NCI-H82 treated with DMSO at 0.1 percent for 48 hours (cell line): Measurements from ENCODE around the gene ENOX1.

ENCODE experiments used
- DNase-seq: peaks from one replicate; lab custom pipeline; 2025; ENCODE audit not compliant: unreplicated experiment; lab: John Stamatoyannopoulos, UW

The ENOX1 gene

GRCh38 chr13:43492311-43492710, 294.5 kb downstream of the ENOX1 start:
- no peak for DNase-seq

- peak; percentile 12 for DNase-seq
Measured at GRCh38 chr13:43489233-43489632, 297.5 kb downstream of the ENOX1 start.

DNA sequence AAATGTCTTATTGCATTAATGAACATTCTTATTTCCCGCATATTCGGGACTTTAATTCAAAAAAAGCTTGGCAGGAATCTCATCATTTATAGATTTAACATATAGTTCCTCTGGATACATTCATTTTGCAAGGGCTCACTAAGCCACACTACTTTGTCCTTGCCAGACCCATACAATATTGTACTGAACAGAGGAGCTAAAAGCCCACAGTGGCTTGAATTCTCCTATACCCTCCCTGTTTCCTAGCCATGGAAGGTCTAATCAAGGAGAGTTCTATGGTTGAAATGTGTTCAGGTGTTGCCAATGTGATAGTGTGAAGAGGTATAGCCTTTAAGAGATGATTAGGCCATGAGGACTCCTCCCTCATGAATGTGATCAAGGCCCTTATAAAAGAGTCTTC, 298.9 kb downstream of the ENOX1 start:
- no peak for DNase-seq

GRCh38 chr13:43487461-43487860, 299.3 kb downstream of the ENOX1 start:
- no peak for DNase-seq

DNA sequence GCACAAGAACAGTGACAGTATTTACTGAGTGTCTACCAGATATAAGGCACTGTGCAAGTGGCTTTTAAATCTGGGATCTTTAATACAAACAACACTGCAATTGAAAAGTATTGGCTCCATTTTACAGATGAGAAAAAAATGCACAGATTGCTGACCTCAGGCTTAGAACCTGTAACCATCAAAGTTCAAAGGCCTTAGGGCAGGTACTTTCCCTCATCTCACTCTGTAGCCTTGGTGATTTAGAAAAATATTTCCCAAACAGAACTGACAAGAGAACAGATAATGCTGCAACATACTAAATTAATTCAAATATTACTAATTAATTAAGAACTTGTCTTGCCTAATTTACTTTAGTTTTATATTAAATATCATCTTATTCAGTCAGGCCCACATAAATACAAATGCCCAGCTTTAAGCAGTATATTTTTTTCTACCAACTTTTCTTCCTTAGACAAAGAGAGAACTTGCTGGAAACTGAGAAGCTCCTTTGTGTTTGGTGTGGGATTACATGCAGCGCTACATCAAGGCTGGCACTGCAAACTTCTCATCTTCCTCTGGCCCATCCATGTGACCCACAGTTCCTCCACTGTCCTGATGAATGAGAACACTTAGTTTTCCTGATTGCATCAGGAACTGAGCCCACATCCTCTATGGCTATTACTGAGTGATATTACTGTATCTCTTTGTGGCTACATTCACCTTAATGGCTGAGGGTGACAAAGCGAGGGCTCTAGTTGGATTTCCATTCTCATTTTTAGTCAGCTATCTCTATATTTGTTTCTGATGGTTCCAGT, 302.1 kb downstream of the ENOX1 start:
- no peak for DNase-seq

- DNase-seq, result no peak
Measured at GRCh38 chr13:43483930-43484329, 302.8 kb downstream of the ENOX1 start.

DNA sequence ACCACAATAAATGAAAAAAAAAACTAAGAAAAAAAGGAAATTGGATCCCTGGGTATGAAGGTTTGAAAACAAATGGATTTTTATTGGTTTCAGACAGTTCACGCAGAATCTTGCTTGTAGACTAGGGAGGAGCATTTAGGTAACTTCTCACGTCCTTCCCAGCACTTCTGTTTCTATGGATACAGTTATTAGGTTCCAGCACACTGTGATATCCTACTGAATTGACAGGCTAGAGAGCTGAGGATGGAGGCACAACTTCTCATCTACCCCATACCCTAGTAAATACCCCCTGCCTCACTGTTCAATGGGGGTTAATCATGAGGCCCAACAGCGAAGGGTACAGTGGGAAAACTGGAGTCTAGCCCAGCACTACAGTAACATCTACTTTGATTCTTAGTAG, 304.1 kb downstream of the ENOX1 start:
- no peak for DNase-seq

- DNase-seq, result no peak
Measured at GRCh38 chr13:43482026-43482425, 304.7 kb downstream of the ENOX1 start.

DNA sequence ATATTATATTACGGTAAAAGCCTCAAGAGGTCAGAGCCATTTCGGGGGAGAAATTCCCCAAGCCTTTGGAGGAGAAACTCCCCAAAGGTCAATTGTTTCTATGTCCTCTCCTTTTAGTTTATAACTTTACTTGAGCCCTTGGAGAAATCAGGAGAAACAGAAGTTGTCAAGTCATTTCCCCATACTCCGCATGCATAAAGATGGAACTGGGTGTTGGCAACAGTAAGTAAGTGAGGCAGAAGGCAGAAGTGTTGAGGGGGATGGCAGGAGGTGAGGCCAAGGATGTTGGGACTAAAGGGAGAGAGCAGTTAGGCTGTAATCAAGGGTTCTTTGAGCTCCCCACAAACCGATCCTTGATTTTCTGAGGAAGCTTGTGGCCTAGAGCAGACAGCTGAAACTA, 307.9 kb downstream of the ENOX1 start:
- DNase-seq, result no peak

- no peak for DNase-seq
Measured at GRCh38 chr13:43478211-43478610, 308.6 kb downstream of the ENOX1 start.

DNA sequence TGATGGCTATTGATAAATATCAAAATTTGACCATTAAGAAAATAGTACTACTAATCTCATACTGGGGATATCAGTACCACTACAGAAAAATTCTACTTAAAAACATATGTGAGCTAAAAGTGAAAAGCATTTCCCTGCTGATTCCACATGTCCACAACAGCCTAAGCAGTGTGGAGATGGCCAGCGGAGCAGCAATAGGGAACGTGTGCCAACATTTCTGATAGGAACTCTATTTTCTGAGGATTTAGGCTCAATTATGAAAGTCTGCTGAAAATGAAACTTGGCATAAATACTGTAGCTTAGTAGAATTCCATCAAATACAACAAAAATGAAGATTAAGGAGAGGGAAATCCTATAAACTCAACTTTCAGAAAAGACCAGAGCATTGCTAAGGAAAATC, 311.6 kb downstream of the ENOX1 start:
- no peak for DNase-seq

GRCh38 chr13:43473437-43473836, 313.3 kb downstream of the ENOX1 start:
- peak; percentile 11 for DNase-seq

- no peak for DNase-seq
Measured at GRCh38 chr13:43472980-43473379, 313.8 kb downstream of the ENOX1 start.

DNA sequence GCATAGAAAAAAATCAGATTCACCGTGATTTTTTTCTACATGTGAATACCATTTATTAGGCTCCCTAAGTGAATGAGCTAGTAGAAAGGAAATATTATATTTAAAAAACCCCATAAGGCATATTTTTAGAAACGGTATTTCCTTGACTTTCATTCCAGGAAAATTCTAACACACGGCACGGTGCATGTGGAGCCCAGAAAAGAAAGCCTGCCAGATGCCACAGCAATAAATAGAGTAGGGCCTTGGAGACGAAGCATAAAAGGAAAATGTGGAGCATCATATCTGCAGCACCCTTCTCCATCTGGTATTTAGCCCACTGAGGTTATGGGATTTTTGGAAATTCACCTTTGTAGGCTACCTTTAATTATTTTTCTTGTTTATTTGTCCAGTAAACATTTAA, 314.4 kb downstream of the ENOX1 start:
- DNase-seq, result no peak

GRCh38 chr13:43470610-43471009, 316.2 kb downstream of the ENOX1 start:
- no peak for DNase-seq

DNA sequence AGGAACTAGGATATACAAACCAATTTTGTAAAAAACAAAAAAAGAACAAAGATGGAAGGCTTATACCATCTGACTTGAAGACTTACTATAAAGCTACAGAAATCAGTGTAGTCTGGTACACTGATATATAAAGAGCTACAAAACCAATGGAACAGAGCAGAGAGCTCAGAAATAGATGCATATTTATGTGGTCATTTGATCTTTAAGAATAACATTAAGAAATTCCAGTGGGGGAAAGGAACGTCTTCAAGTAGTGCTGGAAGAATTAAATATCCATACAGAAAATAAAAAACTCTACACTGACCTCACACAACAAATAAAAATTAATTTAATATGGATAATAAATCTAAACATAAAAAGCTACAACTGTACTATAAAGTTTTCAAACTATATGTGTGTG, 317.0 kb downstream of the ENOX1 start:
- DNase-seq, result no peak

GRCh38 chr13:43464578-43465264, 322.1 kb downstream of the ENOX1 start:
- DNase-seq, result no peak

DNA sequence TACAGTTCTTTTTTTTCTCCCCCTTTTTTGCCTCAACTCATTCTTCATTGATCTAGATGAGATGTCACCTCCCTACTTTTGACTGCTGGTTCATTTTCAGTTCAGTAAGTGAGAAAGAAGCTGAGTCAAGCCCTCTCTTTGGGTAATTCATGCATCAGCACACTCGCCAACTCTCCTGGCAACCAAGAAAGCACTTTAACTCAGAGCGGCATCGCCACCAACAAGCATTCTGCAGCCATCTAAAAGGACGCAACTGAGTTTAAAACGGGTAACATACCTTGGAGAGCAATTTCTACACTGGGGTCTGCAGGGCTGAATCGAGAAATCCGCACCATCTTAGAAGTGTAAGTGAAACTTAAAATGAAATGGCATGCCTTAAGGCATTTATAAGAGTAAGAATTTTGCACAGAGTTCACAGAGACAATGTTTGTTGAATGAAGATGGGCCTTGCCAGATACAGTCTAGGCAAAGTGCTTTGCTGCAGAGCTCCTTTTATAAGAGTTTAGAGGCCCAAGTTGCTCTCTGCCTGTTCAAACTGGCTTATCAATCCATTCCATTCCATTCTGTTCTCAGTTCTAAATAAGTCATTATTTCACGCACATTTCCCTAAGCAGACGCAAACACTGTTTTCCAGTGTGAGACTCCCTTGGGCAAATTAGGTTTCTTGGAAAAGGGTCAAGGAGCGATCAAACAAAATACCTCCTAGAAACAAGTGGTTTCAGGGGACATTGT, 338.0 kb downstream of the ENOX1 start:
- DNase-seq, result no peak

DNA sequence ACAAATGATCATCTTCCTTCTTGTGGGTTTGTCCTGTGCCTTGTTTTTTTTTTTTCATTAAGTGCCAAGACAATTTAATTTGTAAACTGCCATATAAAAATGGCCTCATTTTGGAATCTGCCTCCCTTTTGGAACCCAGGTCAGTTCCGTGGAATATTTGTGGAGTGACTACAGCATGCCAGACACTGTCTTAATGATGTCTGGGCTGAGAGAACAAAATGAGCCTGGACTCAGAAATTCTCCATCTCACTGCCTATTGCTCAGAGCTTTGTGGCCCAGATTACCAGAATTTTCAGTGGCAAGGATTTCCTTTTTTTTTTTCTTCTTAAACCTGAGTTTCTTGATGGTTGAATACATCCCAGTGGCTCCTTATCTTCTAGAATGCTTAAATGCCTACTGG, 340.6 kb downstream of the ENOX1 start:
- DNase-seq, result no peak

DNA sequence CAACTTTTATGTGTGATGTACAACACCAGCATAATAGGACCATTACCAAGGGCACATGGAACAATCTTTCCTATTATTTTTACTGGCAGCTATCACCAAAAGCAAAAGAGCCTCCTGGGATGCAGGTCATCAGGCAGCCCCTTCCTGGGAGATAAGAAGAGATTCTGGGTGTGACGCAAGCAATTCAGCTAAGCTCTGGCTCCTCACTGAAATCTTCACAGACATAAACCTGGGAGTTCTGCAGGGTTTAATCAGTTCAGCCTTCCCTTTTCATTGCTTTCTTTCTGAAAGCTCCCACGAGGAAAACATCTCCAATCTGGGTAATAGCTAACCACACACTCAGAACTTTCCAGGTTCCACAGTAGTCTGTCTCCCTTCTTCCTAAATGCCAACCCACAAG, 341.1 kb downstream of the ENOX1 start:
- no peak for DNase-seq

- DNase-seq, result no peak
Measured at GRCh38 chr13:43444081-43444480, 342.7 kb downstream of the ENOX1 start.

GRCh38 chr13:43441899-43442499, 344.8 kb downstream of the ENOX1 start:
- DNase-seq, result no peak
